A204.1 (cell line): ENCODE measurements around the gene DMXL2.

ENCODE experiments used
- FAIRE-seq: peaks from 2 replicates; lab custom pipeline; 2012; peaks lifted over from hg19 to GRCh38; lab: Jason Lieb, UNC

Gene DMXL2

GRCh38 chr15:51403946-51404695 is 218.4 kb downstream of the DMXL2 start:
- FAIRE-seq, result no peak

GRCh38 chr15:51403072-51403878 is 219.3 kb downstream of the DMXL2 start:
- FAIRE-seq, result peak; percentile 11

- FAIRE-seq, result no peak
These were observed 220.6 kb downstream of the DMXL2 start for GRCh38 chr15:51401872-51402517.

- no peak for FAIRE-seq
These were observed 221.4 kb downstream of the DMXL2 start for GRCh38 chr15:51401051-51401780.

- no peak for FAIRE-seq
These were observed 223.9 kb downstream of the DMXL2 start for GRCh38 chr15:51398626-51399025.
